Ectodermal cell (in vitro differentiated cells): ENCODE results near the gene TNNI3.
A peak's percentile ranks its signal among the peaks of the same experiment; 100 is the strongest.

Experiments used
- H3K27ac ChIP-seq: 2 replicates; pipeline ENCODE4 v1.7.0; 2013; ENCODE audit warnings: mild to moderate bottlenecking, low read depth, low read length; ENCODE audit not compliant: insufficient read depth, poor library complexity, severe bottlenecking
- H3K27me3 ChIP-seq: 2 replicates; pipeline ENCODE4 v1.7.0; 2013; ENCODE audit warnings: mild to moderate bottlenecking, low read length; ENCODE audit not compliant: insufficient read depth, control insufficient read depth, poor library complexity, severe bottlenecking
- H3K36me3 ChIP-seq: one replicate; pipeline ENCODE4 v1.7.0; 2013; ENCODE audit warnings: low read length; ENCODE audit not compliant: control insufficient read depth, insufficient read depth
- H3K4me1 ChIP-seq: one replicate; pipeline ENCODE4 v1.7.0; 2013; ENCODE audit warnings: low read length; ENCODE audit not compliant: control insufficient read depth, insufficient read depth
- H3K4me3 ChIP-seq: 2 replicates; pipeline ENCODE4 v1.7.0; 2013; ENCODE audit warnings: low read depth, low read length, control low read depth; ENCODE audit not compliant: insufficient read depth
- H3K9me3 ChIP-seq: 2 replicates; pipeline ENCODE4 v1.7.0; 2013; ENCODE audit warnings: mild to moderate bottlenecking, low read length, moderate library complexity; ENCODE audit not compliant: control insufficient read depth
- WGBS, 2 experiments: methylation state at CpG; one replicate each; pipeline ENCODE4 v1.1.7; 2013; ENCODE audit warnings: missing lambda C conversion rate in 2 of 2; 5-methylcytosine and 5-hydroxymethylcytosine counted together

Gene TNNI3

GRCh38 chr19:55132453-55133129 lies 24.9 kb downstream of the TNNI3 start:
- Histone ChIP-seq H3K27ac (no peak overlapping the region), H3K4me1 (no peaks in the 10 kb centered on the region), H3K4me3 (no peak overlapping the region), H3K36me3 (peaks cover 2% of the 10 kb centered on the region), H3K27me3 (no peaks in the 10 kb centered on the region), H3K9me3 (no peaks in the 10 kb centered on the region)
- 89% methylated on average over 13 to 14 of the region's 14 CpGs for WGBS, 2 experiments

GRCh38 chr19:55131421-55131820 lies 26.1 kb downstream of the TNNI3 start:
- Histone ChIP-seq H3K27ac (no peak overlapping the region), H3K27me3 (no peaks in the 10 kb centered on the region), H3K4me1 (no peaks in the 10 kb centered on the region), H3K9me3 (no peaks in the 10 kb centered on the region), H3K36me3 (peaks cover 2% of the 10 kb centered on the region), H3K4me3 (no peak overlapping the region)
- 95 to 98% methylated on average over 16 of the region's 16 CpGs for WGBS, 2 experiments

GRCh38 chr19:55119053-55119452 lies 38.5 kb downstream of the TNNI3 start:
- H3K4me1 ChIP-seq: peaks cover 19% of the 10 kb centered on the region
- no peaks in the 10 kb centered on the region for H3K27me3 ChIP-seq
- WGBS, 2 experiments: 91 to 94% methylated on average over 14 of the region's 14 CpGs
- H3K27ac ChIP-seq: no peak overlapping the region
- peak overlapping the region; percentile 51 for H3K4me3 ChIP-seq
- H3K9me3 ChIP-seq: no peaks in the 10 kb centered on the region
- H3K36me3 ChIP-seq: no peaks in the 10 kb centered on the region

GRCh38 chr19:55118401-55118991 lies 39.0 kb downstream of the TNNI3 start:
- 46 to 49% methylated on average over 22 of the region's 22 CpGs for WGBS, 2 experiments
- peaks cover 23% of the 10 kb centered on the region for H3K4me1 ChIP-seq
- peak overlapping the region; percentile 85 for H3K27ac ChIP-seq
- H3K27me3 ChIP-seq: no peaks in the 10 kb centered on the region
- H3K36me3 ChIP-seq: no peaks in the 10 kb centered on the region
- no peaks in the 10 kb centered on the region for H3K9me3 ChIP-seq
- H3K4me3 ChIP-seq: peak overlapping the region; percentile 51

GRCh38 chr19:55117663-55118391 lies 39.7 kb downstream of the TNNI3 start:
- Histone ChIP-seq H3K36me3 (no peaks in the 10 kb centered on the region), H3K27me3 (no peaks in the 10 kb centered on the region), H3K4me3 (peak overlapping the region; percentile 51), H3K4me1 (peaks cover 29% of the 10 kb centered on the region), H3K9me3 (no peaks in the 10 kb centered on the region), H3K27ac (peak overlapping the region; percentile 85)
- WGBS, 2 experiments: 11 to 12% methylated on average over 44 of the region's 44 CpGs

GRCh38 chr19:55116859-55117662 lies 40.5 kb downstream of the TNNI3 start, which contains the start of gene PPP1R12C:
Gene PPP1R12C (minus strand): TSS chr19:55117637. CDS start chr19:55117543, 94 bp downstream.
- 0 to 1% methylated on average over 97 of the region's 97 CpGs for WGBS, 2 experiments
- no peaks in the 10 kb centered on the region for H3K27me3 ChIP-seq
- H3K27ac ChIP-seq: peak within 1 kb of the TSS; percentile 85
- H3K9me3 ChIP-seq: no peaks in the 10 kb centered on the region
- no peaks in the 10 kb centered on the region for H3K36me3 ChIP-seq
- peak within 1 kb of the TSS; percentile 51 for H3K4me3 ChIP-seq
- H3K4me1 ChIP-seq: peaks cover 29% of the 10 kb centered on the region

- H3K4me1 ChIP-seq: peaks cover 29% of the 10 kb centered on the region
- no peak overlapping the region for H3K27ac ChIP-seq
- H3K36me3 ChIP-seq: no peaks in the 10 kb centered on the region
- H3K4me3 ChIP-seq: peak overlapping the region; percentile 51
- H3K9me3 ChIP-seq: no peaks in the 10 kb centered on the region
- WGBS, 2 experiments: 5 to 6% methylated on average over 25 of the region's 25 CpGs
- H3K27me3 ChIP-seq: no peaks in the 10 kb centered on the region
Observed at GRCh38 chr19:55116232-55116858, 41.2 kb downstream of the TNNI3 start.

GRCh38 chr19:55115446-55116065 lies 42.0 kb downstream of the TNNI3 start:
- Histone ChIP-seq H3K27me3 (no peaks in the 10 kb centered on the region), H3K27ac (no peak overlapping the region)
- 80 to 81% methylated on average over 13 of the region's 13 CpGs for WGBS, 2 experiments

GRCh38 chr19:55114566-55115145 lies 42.9 kb downstream of the TNNI3 start:
- no peak overlapping the region for H3K27ac ChIP-seq
- WGBS, 2 experiments: 89 to 90% methylated on average over 9 of the region's 9 CpGs
- no peak overlapping the region for H3K4me3 ChIP-seq
- H3K27me3 ChIP-seq: no peaks in the 10 kb centered on the region
- no peaks in the 10 kb centered on the region for H3K36me3 ChIP-seq
- H3K4me1 ChIP-seq: peaks cover 29% of the 10 kb centered on the region
- no peaks in the 10 kb centered on the region for H3K9me3 ChIP-seq

More at GRCh38 chr19:55115446-55116065, 42.0 kb downstream of the TNNI3 start:
- peak overlapping the region; percentile 51 for H3K4me3 ChIP-seq
- H3K9me3 ChIP-seq: no peaks in the 10 kb centered on the region
- H3K4me1 ChIP-seq: peaks cover 29% of the 10 kb centered on the region
- no peaks in the 10 kb centered on the region for H3K36me3 ChIP-seq
